ENCODE measurements around the gene SLBP.

DNA sequence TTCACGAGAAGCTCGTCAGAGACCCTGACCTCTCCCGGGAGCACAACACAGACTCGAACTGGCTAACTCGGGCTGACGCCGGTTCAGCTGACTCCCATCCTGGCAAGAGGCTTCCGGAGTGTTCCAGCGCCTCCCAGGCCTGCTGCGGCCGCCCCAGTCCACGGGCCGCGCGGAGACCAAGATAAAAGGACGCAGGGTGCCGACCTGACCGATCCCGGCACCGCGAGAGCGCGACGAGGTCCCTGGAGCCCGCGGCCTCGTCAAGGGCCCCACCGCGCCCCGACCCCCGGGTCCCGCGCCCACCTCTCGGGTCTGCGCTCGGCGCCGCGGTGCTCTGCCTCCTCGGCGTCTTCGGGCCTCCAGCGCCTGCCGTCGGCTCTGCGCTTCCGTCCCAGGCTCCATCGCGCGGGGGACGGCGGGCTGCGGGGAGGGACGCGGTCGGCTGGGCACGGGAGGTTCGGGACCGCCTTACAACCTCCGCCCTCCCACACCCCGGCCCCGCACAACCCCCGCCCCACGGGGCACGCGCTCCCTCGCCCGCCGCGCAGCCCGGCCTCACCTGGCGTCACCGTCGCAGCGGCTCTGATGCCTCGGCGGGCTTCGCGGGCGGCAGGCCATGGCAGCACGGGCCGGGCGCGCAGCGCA lies 426 bp downstream of the SLBP start:
- TF ChIP-seq FOXA1 (IDR thresholded peaks at IDR 0.05) (no peak), CTBP1 (IDR thresholded peaks at IDR 0.05; ENCODE audit: borderline replicate concordance) (no peak), SUZ12 (IDR thresholded peaks at IDR 0.05) (no peak), FOXM1 (IDR thresholded peaks at IDR 0.05; ENCODE audit: borderline replicate concordance) (no peak), PKNOX1 (IDR thresholded peaks at IDR 0.05) (no peak), BHLHE40 (IDR thresholded peaks at IDR 0.05; ENCODE audit: borderline replicate concordance) (no peak), ELF4 (IDR thresholded peaks at IDR 0.05) (no peak), LEF1 (IDR thresholded peaks at IDR 0.05; ENCODE audit: borderline replicate concordance) (no peak), SP1 (IDR thresholded peaks at IDR 0.05) (no peak), FOXK2 (IDR thresholded peaks at IDR 0.05) (no peak), HDGF (IDR thresholded peaks at IDR 0.05; ENCODE audit: borderline replicate concordance) (no peak), ZNF384 (IDR thresholded peaks at IDR 0.05) (no peak), TARDBP (IDR thresholded peaks at IDR 0.05) (no peak)
